Epithelial cell of prostate (primary cell): ENCODE data around the gene CSMD2.

Experiments
- DNase-seq: peaks from one replicate; pipeline ENCODE4 v3.0.0-alpha.2; 2011; ENCODE audit warnings: low read depth, low spot score
- H3K27ac ChIP-seq: fragments of 450-650 bp; 2 replicates; pipeline ENCODE4 v1.5.1; 2017; ENCODE audit warnings: mild to moderate bottlenecking

Gene CSMD2

GRCh38 chr1:33973799-33974545, 191.1 kb downstream of the CSMD2 start:
- H3K27ac ChIP-seq = no peak overlapping the region
- DNase-seq = no peak

GRCh38 chr1:33972676-33973395, 192.2 kb downstream of the CSMD2 start:
- H3K27ac ChIP-seq = no peak overlapping the region

GRCh38 chr1:33971913-33972312, 193.1 kb downstream of the CSMD2 start:
- DNase-seq = no peak
- no peak overlapping the region for H3K27ac ChIP-seq

More at GRCh38 chr1:33972676-33973395, 192.2 kb downstream of the CSMD2 start:
- DNase-seq = no peak

- DNase-seq = no peak
- no peak overlapping the region for H3K27ac ChIP-seq
Observed at GRCh38 chr1:33971018-33971710, 193.9 kb downstream of the CSMD2 start.

DNA sequence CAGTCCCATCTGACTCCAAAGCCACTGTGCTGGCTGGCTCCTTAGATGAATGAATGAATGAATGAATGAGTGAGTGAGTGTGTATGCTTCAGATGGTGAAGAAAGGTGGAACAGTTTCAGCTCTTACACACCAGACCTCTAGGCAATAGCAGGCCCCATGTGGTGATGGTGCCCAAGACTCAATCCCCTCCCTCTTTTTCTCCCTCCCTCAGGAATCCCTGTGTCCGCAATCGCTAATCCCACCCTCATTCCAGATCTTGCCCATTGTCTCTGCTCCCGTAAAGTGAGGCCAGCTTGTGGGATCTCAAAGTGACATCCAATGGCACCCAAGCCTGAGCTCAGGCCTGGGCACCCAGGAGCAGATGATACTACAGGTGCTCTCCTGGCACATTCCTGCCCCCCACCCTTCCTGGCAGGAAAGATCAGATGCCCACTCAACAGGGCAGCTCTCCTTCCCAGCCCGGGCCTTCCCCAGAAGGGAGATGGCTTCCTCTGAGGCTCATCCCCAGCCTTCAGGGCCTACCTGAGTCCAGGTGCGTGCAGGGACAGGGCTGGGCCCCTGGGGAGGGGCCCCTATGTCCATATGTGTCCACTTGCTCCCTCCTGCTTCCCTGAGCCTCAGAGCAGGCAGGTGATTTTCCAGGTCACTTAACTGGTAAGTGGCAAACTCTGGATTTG, 194.7 kb downstream of the CSMD2 start:
- DNase-seq = no peak
- H3K27ac ChIP-seq = no peak overlapping the region

DNA sequence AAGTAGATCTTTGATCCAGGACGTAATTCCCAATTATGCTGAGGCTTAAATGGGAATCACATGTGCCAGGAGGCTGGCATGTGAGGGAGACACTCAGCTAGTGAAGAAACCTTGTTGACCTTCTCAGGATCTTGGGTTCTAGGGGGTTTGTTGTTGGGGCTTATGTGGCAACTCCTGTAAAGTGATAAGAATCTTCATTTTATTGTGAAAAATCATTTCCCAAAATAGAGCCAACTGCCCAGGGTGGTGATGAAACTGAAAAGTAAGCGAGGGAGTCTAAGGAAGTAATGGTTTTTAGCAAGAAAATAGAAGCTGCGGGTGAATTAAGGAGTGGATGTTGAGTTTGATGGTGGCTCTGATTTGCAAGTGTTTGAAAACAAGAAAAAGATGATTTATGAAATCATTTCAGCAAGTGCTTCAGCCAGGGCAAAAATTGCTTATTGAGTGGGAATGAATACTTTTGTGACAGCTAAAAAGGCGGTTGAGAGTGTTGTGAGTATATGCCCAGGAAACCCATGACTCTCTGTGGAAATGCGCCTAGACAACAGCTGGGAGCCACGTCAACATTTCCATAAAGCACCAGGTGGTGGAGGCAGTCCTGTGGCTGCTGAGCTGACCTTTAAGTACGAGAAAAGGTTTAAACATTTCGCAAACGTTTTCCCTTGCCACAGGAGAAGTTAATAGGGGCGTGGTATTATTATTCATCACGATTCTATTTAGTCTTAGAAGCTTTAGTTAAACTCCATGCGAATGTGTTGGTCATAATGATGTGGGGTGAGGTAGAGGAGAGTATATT, 198.5 kb downstream of the CSMD2 start:
- H3K27ac ChIP-seq = no peak overlapping the region

DNA sequence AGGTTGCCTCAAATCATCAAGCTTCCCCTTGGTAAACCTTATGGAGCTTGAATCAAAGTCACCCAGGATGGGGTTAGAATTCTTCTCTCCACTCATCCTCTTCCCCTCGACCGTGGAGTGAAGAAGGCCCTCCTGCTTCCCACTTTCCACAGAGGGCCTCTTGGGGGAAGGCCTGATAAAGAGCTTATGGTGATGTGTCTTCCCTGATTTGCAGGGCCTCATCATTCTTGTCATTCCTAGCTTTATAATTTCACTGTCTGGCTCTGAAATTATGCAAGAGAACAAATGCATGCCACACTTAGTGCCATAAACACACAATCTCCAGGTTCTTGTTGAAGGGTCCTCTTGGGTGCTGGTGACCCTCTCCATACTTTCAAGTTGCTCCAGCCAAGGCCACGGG, 199.9 kb downstream of the CSMD2 start:
- H3K27ac ChIP-seq = no peak overlapping the region
- no peak for DNase-seq

More for the DNA sequence above, 198.5 kb downstream of the CSMD2 start:
- no peak for DNase-seq

DNA sequence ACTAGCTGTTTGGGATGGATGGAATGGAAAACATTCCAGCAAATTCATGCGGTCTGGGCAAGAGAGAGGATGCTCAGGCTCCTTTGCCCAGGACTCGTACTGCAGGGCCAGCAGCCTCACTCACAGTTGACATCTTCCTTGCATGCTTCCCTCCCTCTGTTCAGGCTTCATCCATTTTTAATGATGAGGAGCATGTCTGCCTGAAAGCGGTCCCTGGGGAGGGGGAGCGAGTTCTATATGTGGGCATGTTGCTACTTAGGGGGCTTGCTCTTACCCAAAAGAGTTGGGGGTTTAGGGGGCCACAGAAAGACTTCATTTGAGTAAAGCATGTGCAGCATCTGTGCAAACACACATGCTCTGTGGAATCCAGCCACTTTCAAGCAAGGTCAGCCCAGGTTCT, 203.0 kb downstream of the CSMD2 start:
- no peak for DNase-seq
- no peak overlapping the region for H3K27ac ChIP-seq

GRCh38 chr1:33960188-33960895, 204.7 kb downstream of the CSMD2 start:
- no peak for DNase-seq
- H3K27ac ChIP-seq = no peak overlapping the region

DNA sequence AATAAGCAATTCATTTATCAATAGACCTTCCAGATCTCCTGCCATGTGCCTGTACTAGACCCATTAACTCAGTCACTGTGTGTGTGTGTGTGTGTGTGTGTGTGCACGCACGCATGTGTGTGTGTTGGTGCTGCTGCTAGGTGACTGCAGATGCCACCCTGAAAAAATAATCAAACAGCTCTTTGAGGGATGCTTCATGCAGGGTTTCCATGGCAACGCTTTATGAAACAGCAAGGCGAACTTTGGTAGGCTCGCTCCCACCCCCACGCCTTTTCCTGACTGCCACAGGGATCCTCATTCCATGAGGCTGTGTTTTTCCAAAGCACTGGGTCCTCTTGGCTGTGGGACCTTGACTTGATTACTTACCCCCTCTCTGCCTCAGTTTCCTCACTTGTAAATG, 207.2 kb downstream of the CSMD2 start:
- H3K27ac ChIP-seq = no peak overlapping the region
- DNase-seq = no peak

GRCh38 chr1:33955096-33955495, 209.9 kb downstream of the CSMD2 start:
- no peak for DNase-seq
- no peak overlapping the region for H3K27ac ChIP-seq

- H3K27ac ChIP-seq = no peak overlapping the region
- no peak for DNase-seq
Observed at GRCh38 chr1:33949570-33949969, 215.5 kb downstream of the CSMD2 start.

- DNase-seq = no peak
- H3K27ac ChIP-seq = no peak overlapping the region
Observed at GRCh38 chr1:33948291-33948690, 216.7 kb downstream of the CSMD2 start.

GRCh38 chr1:33946836-33947235, 218.2 kb downstream of the CSMD2 start:
- H3K27ac ChIP-seq = no peak overlapping the region
- no peak for DNase-seq

- H3K27ac ChIP-seq = no peak overlapping the region
- no peak for DNase-seq
Observed at GRCh38 chr1:33944846-33945245, 220.2 kb downstream of the CSMD2 start.

- DNase-seq = no peak
- no peak overlapping the region for H3K27ac ChIP-seq
Observed at GRCh38 chr1:33943978-33944377, 221.1 kb downstream of the CSMD2 start.

GRCh38 chr1:33932871-33933270, 232.2 kb downstream of the CSMD2 start:
- no peak for DNase-seq
- H3K27ac ChIP-seq = no peak overlapping the region

- no peak for DNase-seq
- H3K27ac ChIP-seq = no peak overlapping the region
Observed at GRCh38 chr1:33931111-33931475, 233.9 kb downstream of the CSMD2 start.

DNA sequence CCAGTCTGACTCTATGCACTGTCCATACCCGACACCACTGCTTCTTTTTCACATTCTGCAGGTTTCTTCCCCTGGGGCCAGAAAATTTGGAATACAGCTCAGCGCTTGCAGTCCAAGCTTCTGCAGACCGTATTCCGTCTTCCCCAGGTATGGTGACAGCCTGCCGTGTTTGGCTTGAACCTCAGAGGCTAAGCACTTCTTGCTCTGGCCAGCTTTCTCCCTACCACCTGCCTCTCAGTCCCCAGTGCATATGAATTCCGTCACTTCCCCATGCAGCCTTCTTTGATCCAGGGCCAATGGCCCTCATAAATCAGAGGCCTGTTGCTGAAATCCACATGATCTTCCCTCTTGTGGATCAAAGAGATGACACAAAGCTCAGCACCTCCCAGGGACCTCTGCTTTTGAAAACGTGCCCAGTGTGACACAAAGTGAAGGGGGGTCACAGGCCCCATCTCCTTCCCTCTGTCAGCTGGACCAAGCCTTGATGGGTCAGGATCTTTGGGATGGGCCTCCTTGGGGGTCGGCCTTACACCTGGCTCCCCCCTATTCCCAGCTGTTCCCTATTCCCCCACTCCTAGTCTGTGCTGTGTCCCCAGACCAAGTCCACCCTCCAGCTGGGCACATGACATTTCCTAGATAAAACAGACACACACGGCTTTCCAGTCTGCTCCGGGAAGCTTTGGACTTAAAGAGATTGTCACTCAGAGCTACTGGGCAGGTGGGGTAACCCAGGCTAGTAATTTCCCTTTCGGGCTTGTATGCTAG, 234.5 kb downstream of the CSMD2 start:
- no peak overlapping the region for H3K27ac ChIP-seq
- no peak for DNase-seq
